Stimulated activated CD8-positive, alpha-beta memory T cell treated with anti-CD3 and anti-CD28 coated beads, Interleukin-12 subunit alpha, Interleukin-12 subunit beta, amount 100 ng/mL, for 4 hours (primary cell): Measurements from ENCODE around the gene NIPAL3.
"Not testable (repeated sequence)": the region's sequence is repeated elsewhere in the genome, so short reads cannot be mapped to it uniquely, and the experiment has no call there.

ENCODE experiments used
- DNase-seq: peaks from one replicate; pipeline ENCODE4 v3.0.0-alpha.2; 2020; ENCODE audit warnings: low read depth

Gene NIPAL3

GRCh38 chr1:24490101-24490781 is 74.6 kb downstream of the NIPAL3 start:
- no peak for DNase-seq

GRCh38 chr1:24491577-24492360 is 76.2 kb downstream of the NIPAL3 start:
- DNase-seq, result no peak

GRCh38 chr1:24492935-24493334 is 77.3 kb downstream of the NIPAL3 start:
- DNase-seq, result not testable (repeated sequence)

GRCh38 chr1:24493785-24494184 is 78.2 kb downstream of the NIPAL3 start:
- DNase-seq, result no peak

GRCh38 chr1:24498589-24498988 is 83.0 kb downstream of the NIPAL3 start:
- no peak for DNase-seq

GRCh38 chr1:24500448-24501048 is 84.9 kb downstream of the NIPAL3 start:
- DNase-seq, result no peak

- no peak for DNase-seq
Observed at GRCh38 chr1:24501371-24502064, 85.9 kb downstream of the NIPAL3 start.

GRCh38 chr1:24502065-24502708 is 86.6 kb downstream of the NIPAL3 start:
- peak; percentile 53 for DNase-seq

GRCh38 chr1:24502709-24503058 is 87.1 kb downstream of the NIPAL3 start, which contains the start of gene RCAN3:
RCAN3 (plus strand) TSS chr1:24502836; CDS start chr1:24514373, 11,537 bp downstream.
- peak; percentile 82 for DNase-seq

- no peak for DNase-seq
Observed at GRCh38 chr1:24503059-24503751, 87.6 kb downstream of the NIPAL3 start.

- DNase-seq, result no peak
Observed at GRCh38 chr1:24503870-24504523, 88.4 kb downstream of the NIPAL3 start.

- no peak for DNase-seq
Observed at GRCh38 chr1:24504560-24504959, 89.0 kb downstream of the NIPAL3 start.

- no peak for DNase-seq
Observed at GRCh38 chr1:24505816-24506215, 90.2 kb downstream of the NIPAL3 start.

GRCh38 chr1:24506691-24507381 is 91.2 kb downstream of the NIPAL3 start:
- no peak for DNase-seq

GRCh38 chr1:24507405-24507804 is 91.8 kb downstream of the NIPAL3 start:
- no peak for DNase-seq

GRCh38 chr1:24508911-24509310 is 93.3 kb downstream of the NIPAL3 start:
- DNase-seq, result no peak

GRCh38 chr1:24513706-24514105 is 98.1 kb downstream of the NIPAL3 start:
- no peak for DNase-seq

GRCh38 chr1:24514946-24515345 is 99.3 kb downstream of the NIPAL3 start:
- no peak for DNase-seq

GRCh38 chr1:24515671-24516209 is 100.1 kb downstream of the NIPAL3 start:
- DNase-seq, result not testable (repeated sequence)

GRCh38 chr1:24516506-24516905 is 100.9 kb downstream of the NIPAL3 start:
- DNase-seq, result no peak
